Measurements from ENCODE around the gene PDE4B. TPM values are rescaled to one million over a fixed set of nuclear protein-coding genes. Genes with fewer than 3 reads are reported as not detected.

Gene PDE4B
- total RNA-seq, 1 experiment from 2014 or later: not detected

DNA sequence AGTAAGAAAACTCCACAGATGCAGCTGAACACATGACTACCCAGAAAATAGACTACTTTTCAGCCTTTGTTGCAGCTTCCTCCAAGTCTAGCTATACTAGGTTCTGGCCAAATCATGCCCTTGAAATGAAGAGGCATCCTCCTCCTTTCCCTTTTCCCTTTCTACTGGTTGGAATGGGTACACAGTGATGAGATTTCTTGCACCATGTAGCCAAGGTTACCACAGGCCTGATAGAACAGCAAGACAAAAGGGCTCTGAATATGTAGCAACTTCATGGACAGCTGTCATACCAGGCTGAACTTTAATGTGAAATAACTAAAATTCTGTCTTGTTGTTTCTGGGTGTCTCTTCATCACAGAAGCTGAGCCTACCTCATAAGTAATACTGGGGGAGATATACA is 146.5 kb downstream of the PDE4B start:
- H3K27me3 ChIP-seq (replicated peaks; ENCODE audit: control insufficient read depth, insufficient read depth, low read length): no peaks in the 10 kb centered on the region
- DNase-seq: no peak
- H3K4me3 ChIP-seq (ENCODE audit: low read depth, low read length): no peak overlapping the region
- TF ChIP-seq, protein P1, sequence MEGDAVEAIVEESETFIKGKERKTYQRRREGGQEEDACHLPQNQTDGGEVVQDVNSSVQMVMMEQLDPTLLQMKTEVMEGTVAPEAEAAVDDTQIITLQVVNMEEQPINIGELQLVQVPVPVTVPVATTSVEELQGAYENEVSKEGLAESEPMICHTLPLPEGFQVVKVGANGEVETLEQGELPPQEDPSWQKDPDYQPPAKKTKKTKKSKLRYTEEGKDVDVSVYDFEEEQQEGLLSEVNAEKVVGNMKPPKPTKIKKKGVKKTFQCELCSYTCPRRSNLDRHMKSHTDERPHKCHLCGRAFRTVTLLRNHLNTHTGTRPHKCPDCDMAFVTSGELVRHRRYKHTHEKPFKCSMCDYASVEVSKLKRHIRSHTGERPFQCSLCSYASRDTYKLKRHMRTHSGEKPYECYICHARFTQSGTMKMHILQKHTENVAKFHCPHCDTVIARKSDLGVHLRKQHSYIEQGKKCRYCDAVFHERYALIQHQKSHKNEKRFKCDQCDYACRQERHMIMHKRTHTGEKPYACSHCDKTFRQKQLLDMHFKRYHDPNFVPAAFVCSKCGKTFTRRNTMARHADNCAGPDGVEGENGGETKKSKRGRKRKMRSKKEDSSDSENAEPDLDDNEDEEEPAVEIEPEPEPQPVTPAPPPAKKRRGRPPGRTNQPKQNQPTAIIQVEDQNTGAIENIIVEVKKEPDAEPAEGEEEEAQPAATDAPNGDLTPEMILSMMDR (IDR thresholded peaks at IDR 0.05; ENCODE audit: insufficient read depth in 1 of 2, low read depth in 1 of 2, low read length in 1 of 2, severe bottlenecking in 1 of 2, unreplicated experiment in 1 of 2): no peak
- intact Hi-C loops (cut with micrococcal nuclease; ENCODE audit: unreplicated experiment): no loop called here
- H3K9me3 Mint-ChIP-seq (ENCODE audit: unreplicated experiment): no peaks in the 10 kb centered on the region
- H3K27me3 Mint-ChIP-seq (ENCODE audit: insufficient read depth, unreplicated experiment): peaks cover 14% of the 10 kb centered on the region
- POLR2A ChIA-PET: no interaction called here
- H3K4me1 ChIP-seq: no peaks in the 10 kb centered on the region
- no peak overlapping the region for H3K4me3 Mint-ChIP-seq (ENCODE audit: unreplicated experiment)
- no peaks in the 10 kb centered on the region for H3K36me3 ChIP-seq (ENCODE audit: control insufficient read depth, insufficient read depth, low read length)
- H3K27ac Mint-ChIP-seq (ENCODE audit: unreplicated experiment): no peak overlapping the region
- no peaks in the 10 kb centered on the region for H3K4me1 Mint-ChIP-seq (ENCODE audit: low read depth, unreplicated experiment)
- CTCF ChIA-PET: no interaction called here
- H3K36me3 Mint-ChIP-seq (ENCODE audit: insufficient read depth, unreplicated experiment): no peaks in the 10 kb centered on the region
- H3K9me3 ChIP-seq: no peaks in the 10 kb centered on the region
- BruUV-seq (replicated peaks): no TSS peak

DNA sequence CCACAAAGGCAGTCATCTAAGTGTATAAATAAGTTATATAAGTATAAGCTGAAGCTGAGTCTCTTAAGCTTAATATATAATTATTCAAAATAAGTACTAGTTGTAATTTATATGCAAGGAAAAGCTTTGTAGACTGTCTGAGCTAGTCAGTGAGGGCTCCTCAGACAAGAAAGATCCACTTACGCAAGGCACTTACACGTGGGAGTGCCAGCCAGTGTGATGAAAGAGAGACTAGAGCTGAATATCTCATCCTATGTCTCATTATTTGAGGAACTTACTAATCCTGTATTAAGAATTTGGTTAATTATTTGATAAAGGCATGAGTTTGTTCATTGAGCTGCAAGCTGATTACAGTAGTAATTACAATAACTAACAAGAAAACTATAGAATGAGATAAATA is 146.9 kb downstream of the PDE4B start:
- no peaks in the 10 kb centered on the region for H3K4me1 Mint-ChIP-seq (ENCODE audit: low read depth, unreplicated experiment)
- no peaks in the 10 kb centered on the region for H3K36me3 Mint-ChIP-seq (ENCODE audit: insufficient read depth, unreplicated experiment)
- DNase-seq: no peak
- POLR2A ChIA-PET: no interaction called here
- intact Hi-C loops (cut with micrococcal nuclease; ENCODE audit: unreplicated experiment): no loop called here
- CTCF ChIA-PET: no interaction called here
- no TSS peak for BruUV-seq (replicated peaks)
- peaks cover 17% of the 10 kb centered on the region for H3K27me3 Mint-ChIP-seq (ENCODE audit: insufficient read depth, unreplicated experiment)
- Histone ChIP-seq H3K4me3 (ENCODE audit: low read depth, low read length) (no peak overlapping the region), H3K36me3 (ENCODE audit: control insufficient read depth, insufficient read depth, low read length) (no peaks in the 10 kb centered on the region), H3K27me3 (replicated peaks; ENCODE audit: control insufficient read depth, insufficient read depth, low read length) (no peaks in the 10 kb centered on the region), H3K9me3 (no peaks in the 10 kb centered on the region), H3K4me1 (no peaks in the 10 kb centered on the region)
- TF ChIP-seq, protein P1 (IDR thresholded peaks at IDR 0.05; ENCODE audit: insufficient read depth in 1 of 2, low read depth in 1 of 2, low read length in 1 of 2, severe bottlenecking in 1 of 2, unreplicated experiment in 1 of 2): no peak
- H3K4me3 Mint-ChIP-seq (ENCODE audit: unreplicated experiment): no peak overlapping the region
- no peaks in the 10 kb centered on the region for H3K9me3 Mint-ChIP-seq (ENCODE audit: unreplicated experiment)
- no peak overlapping the region for H3K27ac Mint-ChIP-seq (ENCODE audit: unreplicated experiment)

DNA sequence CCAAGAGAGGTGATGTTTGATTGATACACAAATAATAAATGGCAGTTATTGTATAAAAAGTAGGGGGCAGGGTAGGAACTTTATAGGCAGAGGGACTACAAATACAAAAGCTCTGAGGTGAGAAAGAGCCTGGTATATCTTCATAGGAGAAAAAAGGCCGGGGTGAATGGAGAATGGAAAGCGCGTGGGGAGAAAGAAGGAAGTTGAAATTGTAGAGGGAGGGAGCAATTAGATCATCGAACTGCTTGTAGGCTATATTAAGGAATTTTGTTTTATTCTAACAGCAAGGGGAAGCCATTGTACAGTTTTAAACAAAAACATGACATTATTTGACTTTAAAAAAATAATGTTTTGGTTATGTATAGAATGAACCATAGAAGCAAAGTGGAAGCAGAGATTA is 147.4 kb downstream of the PDE4B start:
- no peaks in the 10 kb centered on the region for H3K4me1 ChIP-seq
- Mint-ChIP-seq H3K36me3 (ENCODE audit: insufficient read depth, unreplicated experiment) (no peaks in the 10 kb centered on the region), H3K27ac (ENCODE audit: unreplicated experiment) (no peak overlapping the region), H3K27me3 (ENCODE audit: insufficient read depth, unreplicated experiment) (peaks cover 17% of the 10 kb centered on the region), H3K9me3 (ENCODE audit: unreplicated experiment) (no peaks in the 10 kb centered on the region), H3K4me1 (ENCODE audit: low read depth, unreplicated experiment) (no peaks in the 10 kb centered on the region), H3K4me3 (ENCODE audit: unreplicated experiment) (no peak overlapping the region)
- no TSS peak for BruUV-seq (replicated peaks)
- intact Hi-C loops (cut with micrococcal nuclease; ENCODE audit: unreplicated experiment): no loop called here
- H3K27me3 ChIP-seq (replicated peaks; ENCODE audit: control insufficient read depth, insufficient read depth, low read length): no peaks in the 10 kb centered on the region
- ChIA-PET POLR2A (no interaction called here), CTCF (no interaction called here)
- no peak for DNase-seq
- TF ChIP-seq, protein P1 (IDR thresholded peaks at IDR 0.05; ENCODE audit: insufficient read depth in 1 of 2, low read depth in 1 of 2, low read length in 1 of 2, severe bottlenecking in 1 of 2, unreplicated experiment in 1 of 2): no peak
- no peaks in the 10 kb centered on the region for H3K9me3 ChIP-seq
- no peaks in the 10 kb centered on the region for H3K36me3 ChIP-seq (ENCODE audit: control insufficient read depth, insufficient read depth, low read length)
- no peak overlapping the region for H3K4me3 ChIP-seq (ENCODE audit: low read depth, low read length)
